Effector memory CD4-positive, alpha-beta T cell (primary cell): ENCODE results near the gene BRD7.

Experiments used
- DNase-seq, 3 donors: peaks; one replicate each; pipeline ENCODE4 v3.0.0-alpha.2; 2020
- H3K27ac ChIP-seq: 2 replicates; pipeline ENCODE4 v1.7.0; 2013; ENCODE audit warnings: mild to moderate bottlenecking, low read length, moderate library complexity; ENCODE audit not compliant: insufficient read depth, poor library complexity, severe bottlenecking
- H3K27me3 ChIP-seq: replicated peaks from 2 replicates; pipeline ENCODE4 v1.7.0; 2013; ENCODE audit warnings: mild to moderate bottlenecking, low read length; ENCODE audit not compliant: insufficient read depth, control insufficient read depth, poor library complexity, severe bottlenecking
- H3K36me3 ChIP-seq: 2 replicates; pipeline ENCODE4 v1.7.0; 2013; ENCODE audit warnings: mild to moderate bottlenecking, low read length, moderate library complexity; ENCODE audit not compliant: control insufficient read depth, insufficient read depth
- H3K4me1 ChIP-seq: 2 replicates; pipeline ENCODE4 v1.7.0; 2013; ENCODE audit warnings: low read length, mild to moderate bottlenecking; ENCODE audit not compliant: control insufficient read depth, insufficient read depth, poor library complexity, severe bottlenecking
- H3K4me3 ChIP-seq: 2 replicates; pipeline ENCODE4 v1.7.0; 2013; ENCODE audit warnings: low read length, low read depth, mild to moderate bottlenecking; ENCODE audit not compliant: insufficient read depth, poor library complexity, severe bottlenecking
- H3K9me3 ChIP-seq: 2 replicates; pipeline ENCODE4 v1.7.0; 2013; ENCODE audit warnings: mild to moderate bottlenecking, low read length, moderate library complexity; ENCODE audit not compliant: control insufficient read depth

The BRD7 gene

GRCh38 chr16:50389900-50390299 lies 21.1 kb upstream of the BRD7 start:
- no peak overlapping the region for H3K4me3 ChIP-seq
- H3K36me3 ChIP-seq, result no peaks in the 10 kb centered on the region
- no peaks in the 10 kb centered on the region for H3K27me3 ChIP-seq
- no peaks in the 10 kb centered on the region for H3K4me1 ChIP-seq
- DNase-seq, result no peak
- no peaks in the 10 kb centered on the region for H3K9me3 ChIP-seq
- H3K27ac ChIP-seq, result no peak overlapping the region

- H3K27me3 ChIP-seq, result no peaks in the 10 kb centered on the region
- H3K4me3 ChIP-seq, result no peak overlapping the region
- H3K36me3 ChIP-seq, result no peaks in the 10 kb centered on the region
- H3K9me3 ChIP-seq, result no peaks in the 10 kb centered on the region
- no peak overlapping the region for H3K27ac ChIP-seq
- H3K4me1 ChIP-seq, result no peaks in the 10 kb centered on the region
- DNase-seq, result no peak
Measured at GRCh38 chr16:50388496-50388895, 19.7 kb upstream of the BRD7 start.

GRCh38 chr16:50386774-50387173 lies 18.0 kb upstream of the BRD7 start:
- H3K4me1 ChIP-seq, result no peaks in the 10 kb centered on the region
- H3K36me3 ChIP-seq, result no peaks in the 10 kb centered on the region
- no peaks in the 10 kb centered on the region for H3K9me3 ChIP-seq
- no peak overlapping the region for H3K27ac ChIP-seq
- no peak overlapping the region for H3K4me3 ChIP-seq
- no peaks in the 10 kb centered on the region for H3K27me3 ChIP-seq
- no peak for DNase-seq

- no peak for DNase-seq
- no peak overlapping the region for H3K4me3 ChIP-seq
- H3K9me3 ChIP-seq, result no peaks in the 10 kb centered on the region
- H3K36me3 ChIP-seq, result no peaks in the 10 kb centered on the region
- no peak overlapping the region for H3K27ac ChIP-seq
- H3K4me1 ChIP-seq, result no peaks in the 10 kb centered on the region
- no peaks in the 10 kb centered on the region for H3K27me3 ChIP-seq
Measured at GRCh38 chr16:50386139-50386538, 17.4 kb upstream of the BRD7 start.

GRCh38 chr16:50384500-50385135 lies 15.8 kb upstream of the BRD7 start:
- Histone ChIP-seq H3K4me1 (no peaks in the 10 kb centered on the region), H3K9me3 (no peaks in the 10 kb centered on the region), H3K36me3 (no peaks in the 10 kb centered on the region), H3K27me3 (no peaks in the 10 kb centered on the region), H3K4me3 (no peak overlapping the region), H3K27ac (no peak overlapping the region)
- DNase-seq, result no peak

- H3K27me3 ChIP-seq, result no peaks in the 10 kb centered on the region
- no peaks in the 10 kb centered on the region for H3K36me3 ChIP-seq
- H3K27ac ChIP-seq, result no peak overlapping the region
- H3K4me1 ChIP-seq, result no peaks in the 10 kb centered on the region
- H3K4me3 ChIP-seq, result no peak overlapping the region
- H3K9me3 ChIP-seq, result no peaks in the 10 kb centered on the region
- no peak for DNase-seq
Measured at GRCh38 chr16:50381679-50382440, 13.1 kb upstream of the BRD7 start.

- DNase-seq, result no peak
- H3K27ac ChIP-seq, result no peak overlapping the region
- H3K27me3 ChIP-seq, result no peaks in the 10 kb centered on the region
- no peaks in the 10 kb centered on the region for H3K9me3 ChIP-seq
- H3K36me3 ChIP-seq, result no peaks in the 10 kb centered on the region
- no peak overlapping the region for H3K4me3 ChIP-seq
- no peaks in the 10 kb centered on the region for H3K4me1 ChIP-seq
Measured at GRCh38 chr16:50378417-50378816, 9.6 kb upstream of the BRD7 start.

- Histone ChIP-seq H3K4me3 (no peak overlapping the region), H3K36me3 (no peaks in the 10 kb centered on the region), H3K4me1 (no peaks in the 10 kb centered on the region), H3K27me3 (no peaks in the 10 kb centered on the region), H3K9me3 (no peaks in the 10 kb centered on the region), H3K27ac (no peak overlapping the region)
- no peak for DNase-seq
Measured at GRCh38 chr16:50377001-50377400, 8.2 kb upstream of the BRD7 start.

- Histone ChIP-seq H3K4me1 (peaks cover 3% of the 10 kb centered on the region), H3K9me3 (no peaks in the 10 kb centered on the region), H3K27ac (no peak overlapping the region), H3K27me3 (no peaks in the 10 kb centered on the region), H3K4me3 (no peak overlapping the region), H3K36me3 (no peaks in the 10 kb centered on the region)
- DNase-seq, result no peak
Measured at GRCh38 chr16:50373780-50374179, 5.0 kb upstream of the BRD7 start.

- H3K27me3 ChIP-seq, result no peaks in the 10 kb centered on the region
- H3K27ac ChIP-seq, result no peak overlapping the region
- peaks cover 3% of the 10 kb centered on the region for H3K4me1 ChIP-seq
- no peaks in the 10 kb centered on the region for H3K9me3 ChIP-seq
- no peak overlapping the region for H3K4me3 ChIP-seq
- no peak for DNase-seq
- H3K36me3 ChIP-seq, result no peaks in the 10 kb centered on the region
Measured at GRCh38 chr16:50373345-50373701, 4.5 kb upstream of the BRD7 start.
